ENCODE measurements around the gene BMI1. TPM values are rescaled to one million over a fixed set of nuclear protein-coding genes. Genes with fewer than 3 reads are reported as not detected.
A peak's percentile ranks its signal among the peaks of the same experiment; 100 is the strongest.

The BMI1 gene
- total RNA-seq, 1 experiment from 2014 or later: 124 TPM

DNA sequence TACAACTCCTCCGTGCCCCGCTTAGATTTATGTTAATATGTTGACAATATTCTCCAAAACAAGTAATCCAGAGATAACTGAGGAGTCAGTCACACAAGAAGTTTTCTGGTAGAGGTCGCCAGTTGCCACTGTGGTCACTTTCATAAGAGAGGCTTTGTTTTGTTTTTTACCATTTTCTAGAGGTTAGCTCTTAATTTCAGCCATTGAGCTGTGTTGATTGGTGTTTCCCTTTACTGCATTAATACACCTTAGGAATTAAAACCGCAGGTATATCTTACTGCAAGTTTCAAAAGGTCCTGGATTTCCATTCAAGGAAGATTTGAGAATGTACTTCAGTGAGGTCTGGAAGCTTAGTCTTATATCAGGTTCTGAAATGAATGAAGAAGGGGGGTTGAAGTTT, 3.5 kb downstream of the BMI1 start:
- peaks cover 16% of the 10 kb centered on the region for H4K20me1 ChIP-seq (ENCODE audit: low read length)
- no peak for ATAC-seq
- H3K9ac ChIP-seq (ENCODE audit: low read length): peak overlapping the region; percentile 99
- peak overlapping the region; percentile 90 for H3K4me3 ChIP-seq (ENCODE audit: low read length)
- H3K27ac ChIP-seq (ENCODE audit: low read length): peak overlapping the region; percentile 90
- peaks cover 85% of the 10 kb centered on the region for H3K79me2 ChIP-seq (ENCODE audit: low read length)
- peak overlapping the region; percentile 92 for H3K4me2 ChIP-seq (ENCODE audit: low read length)
- no peaks in the 10 kb centered on the region for H3F3A ChIP-seq (ENCODE audit: low read length, unreplicated experiment)
- H3K9me3 ChIP-seq (ENCODE audit: low read length): no peaks in the 10 kb centered on the region
- TF ChIP-seq, protein P1, sequence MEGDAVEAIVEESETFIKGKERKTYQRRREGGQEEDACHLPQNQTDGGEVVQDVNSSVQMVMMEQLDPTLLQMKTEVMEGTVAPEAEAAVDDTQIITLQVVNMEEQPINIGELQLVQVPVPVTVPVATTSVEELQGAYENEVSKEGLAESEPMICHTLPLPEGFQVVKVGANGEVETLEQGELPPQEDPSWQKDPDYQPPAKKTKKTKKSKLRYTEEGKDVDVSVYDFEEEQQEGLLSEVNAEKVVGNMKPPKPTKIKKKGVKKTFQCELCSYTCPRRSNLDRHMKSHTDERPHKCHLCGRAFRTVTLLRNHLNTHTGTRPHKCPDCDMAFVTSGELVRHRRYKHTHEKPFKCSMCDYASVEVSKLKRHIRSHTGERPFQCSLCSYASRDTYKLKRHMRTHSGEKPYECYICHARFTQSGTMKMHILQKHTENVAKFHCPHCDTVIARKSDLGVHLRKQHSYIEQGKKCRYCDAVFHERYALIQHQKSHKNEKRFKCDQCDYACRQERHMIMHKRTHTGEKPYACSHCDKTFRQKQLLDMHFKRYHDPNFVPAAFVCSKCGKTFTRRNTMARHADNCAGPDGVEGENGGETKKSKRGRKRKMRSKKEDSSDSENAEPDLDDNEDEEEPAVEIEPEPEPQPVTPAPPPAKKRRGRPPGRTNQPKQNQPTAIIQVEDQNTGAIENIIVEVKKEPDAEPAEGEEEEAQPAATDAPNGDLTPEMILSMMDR (conservative IDR thresholded peaks at IDR 0.05; ENCODE audit: low read depth, low read length): no peak
- no peak for TF ChIP-seq EZH2 (IDR thresholded peaks at IDR 0.05; ENCODE audit: low read length, unreplicated experiment)
- no peak for TF ChIP-seq EZH2phosphoT487 (IDR thresholded peaks at IDR 0.05; ENCODE audit: borderline replicate concordance, low read length)
- ChIA-PET CTCF (no interaction called here), POLR2A (ENCODE audit: unreplicated experiment) (interaction anchor here (0.7 kb wide), 1 partner anchor 102 kb away, joined by 5 read pairs; no protein-coding TSS in a partner anchor)
- peak; percentile 9 for DNase-seq
- intact Hi-C loops (cut with micrococcal nuclease): loop anchor here (5.0 kb wide), 1 partner anchor 298 kb away; no protein-coding TSS in a partner anchor
- H2AFZ ChIP-seq (ENCODE audit: low read length): no peak overlapping the region
- no TSS peak for BruUV-seq (replicated peaks)
- H3K4me1 ChIP-seq (ENCODE audit: insufficient read depth, low read length): peaks cover 15% of the 10 kb centered on the region
- H3K9me2 ChIP-seq (replicated peaks; ENCODE audit: low read length): no peaks in the 10 kb centered on the region
- H3K36me3 ChIP-seq (ENCODE audit: low read depth, low read length): peaks cover 31% of the 10 kb centered on the region
- H3K27me3 ChIP-seq (ENCODE audit: low read length): no peaks in the 10 kb centered on the region

DNA sequence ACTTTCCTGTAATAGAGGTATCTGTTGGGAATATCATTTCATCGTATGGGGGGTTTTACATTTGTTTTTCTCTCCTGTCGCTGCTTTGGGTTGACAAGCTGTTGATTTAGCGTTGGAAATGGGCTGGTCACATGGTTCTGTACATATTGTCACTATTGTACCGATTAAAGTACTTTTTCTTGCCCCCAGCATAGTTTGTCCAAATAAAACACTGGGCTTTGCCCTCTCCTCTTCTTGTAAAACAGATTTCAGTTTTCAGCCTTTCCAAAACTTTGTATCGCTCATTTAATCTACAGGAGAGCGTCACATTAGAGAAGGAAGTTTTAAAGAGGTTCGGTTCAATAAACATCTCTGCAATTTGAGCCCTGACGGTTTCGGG, 4.0 kb downstream of the BMI1 start:
- POLR2A ChIA-PET (ENCODE audit: unreplicated experiment): interaction anchor here (0.5 kb wide), 1 partner anchor 16 kb away, joined by 3 read pairs; no protein-coding TSS in a partner anchor
- TF ChIP-seq EZH2phosphoT487 (IDR thresholded peaks at IDR 0.05; ENCODE audit: borderline replicate concordance, low read length): no peak
- TF ChIP-seq, protein P1 (conservative IDR thresholded peaks at IDR 0.05; ENCODE audit: low read depth, low read length): no peak
- TF ChIP-seq EZH2 (IDR thresholded peaks at IDR 0.05; ENCODE audit: low read length, unreplicated experiment): no peak
- Histone ChIP-seq H3K36me3 (ENCODE audit: low read depth, low read length) (peaks cover 36% of the 10 kb centered on the region), H3K4me1 (ENCODE audit: insufficient read depth, low read length) (peaks cover 15% of the 10 kb centered on the region), H3K27me3 (ENCODE audit: low read length) (no peaks in the 10 kb centered on the region), H3K4me2 (ENCODE audit: low read length) (peak overlapping the region; percentile 92), H3K27ac (ENCODE audit: low read length) (peak overlapping the region; percentile 90), H3K9me2 (replicated peaks; ENCODE audit: low read length) (no peaks in the 10 kb centered on the region), H2AFZ (ENCODE audit: low read length) (no peak overlapping the region), H3K4me3 (ENCODE audit: low read length) (peak overlapping the region; percentile 90), H3F3A (ENCODE audit: low read length, unreplicated experiment) (no peaks in the 10 kb centered on the region), H3K9me3 (ENCODE audit: low read length) (no peaks in the 10 kb centered on the region), H3K9ac (ENCODE audit: low read length) (peak overlapping the region; percentile 99), H3K79me2 (ENCODE audit: low read length) (peaks cover 84% of the 10 kb centered on the region), H4K20me1 (ENCODE audit: low read length) (peaks cover 16% of the 10 kb centered on the region)
- no peak for DNase-seq
- BruUV-seq (replicated peaks): TSS peak; percentile 61
- ATAC-seq: no peak
- intact Hi-C loops (cut with micrococcal nuclease): loop anchor here (5.0 kb wide), 1 partner anchor 297 kb away; no protein-coding TSS in a partner anchor
- CTCF ChIA-PET: no interaction called here

All from PC-3 (cell line).